ENCODE results near the gene CLDN5. TPM values are rescaled to one million over a fixed set of nuclear protein-coding genes. Genes with fewer than 3 reads are reported as not detected.

The CLDN5 gene
- total and polyA plus RNA-seq, 4 donors, result 4.0 to 69.2 (median 24.1) TPM

GRCh38 chr22:19498154-19498865 lies 25.9 kb downstream of the CLDN5 start:
- H3K4me1 ChIP-seq (ENCODE audit: control insufficient read depth in 1 of 2, insufficient read depth in 2 of 2, low read length in 2 of 2), result no peaks in the 10 kb centered on the region
- no peak for DNase-seq
- intact Hi-C loops (cut with DNase I), result no loop called here
- WGBS, 2 donors, result 92 to 96% methylated on average over 7 of the region's 7 CpGs
- H3K4me3 ChIP-seq (ENCODE audit: low read length in 2 of 2), result no peak overlapping the region
- no peak for ATAC-seq (ENCODE audit: low FRiP score)
- H3K36me3 ChIP-seq (ENCODE audit: control insufficient read depth in 1 of 2, insufficient read depth in 2 of 2, low read length in 1 of 2), result no peaks in the 10 kb centered on the region
- H3K27ac ChIP-seq (ENCODE audit: low read depth in 1 of 2, low read length in 2 of 2), result no peak overlapping the region
- no peaks in the 10 kb centered on the region for H3K9me3 ChIP-seq (ENCODE audit: control insufficient read depth, low read length)
- no peaks in the 10 kb centered on the region for H3K27me3 ChIP-seq (ENCODE audit: control insufficient read depth in 1 of 2, insufficient read depth in 2 of 2, low read length in 1 of 2)

- ATAC-seq (ENCODE audit: low FRiP score) (no peak), DNase-seq (no peak)
- WGBS, 2 donors, result 23 to 24% methylated on average over 3 of the region's 3 CpGs
- Histone ChIP-seq H3K4me1 (ENCODE audit: control insufficient read depth in 1 of 2, insufficient read depth in 2 of 2, low read length in 2 of 2) (no peaks in the 10 kb centered on the region), H3K27me3 (ENCODE audit: control insufficient read depth in 1 of 2, insufficient read depth in 2 of 2, low read length in 1 of 2) (no peaks in the 10 kb centered on the region), H3K36me3 (ENCODE audit: control insufficient read depth in 1 of 2, insufficient read depth in 2 of 2, low read length in 1 of 2) (no peaks in the 10 kb centered on the region), H3K27ac (ENCODE audit: low read depth in 1 of 2, low read length in 2 of 2) (no peak overlapping the region), H3K9me3 (ENCODE audit: control insufficient read depth, low read length) (no peaks in the 10 kb centered on the region), H3K4me3 (ENCODE audit: low read length in 2 of 2) (no peak overlapping the region)
- intact Hi-C loops (cut with DNase I), result no loop called here
These were observed 27.0 kb downstream of the CLDN5 start for GRCh38 chr22:19497245-19497644.

GRCh38 chr22:19496324-19496630 lies 27.9 kb downstream of the CLDN5 start:
- Histone ChIP-seq H3K9me3 (ENCODE audit: control insufficient read depth, low read length) (no peaks in the 10 kb centered on the region), H3K27ac (ENCODE audit: low read depth in 1 of 2, low read length in 2 of 2) (no peak overlapping the region), H3K36me3 (ENCODE audit: control insufficient read depth in 1 of 2, insufficient read depth in 2 of 2, low read length in 1 of 2) (no peaks in the 10 kb centered on the region), H3K4me1 (ENCODE audit: control insufficient read depth in 1 of 2, insufficient read depth in 2 of 2, low read length in 2 of 2) (no peaks in the 10 kb centered on the region), H3K4me3 (ENCODE audit: low read length in 2 of 2) (no peak overlapping the region), H3K27me3 (ENCODE audit: control insufficient read depth in 1 of 2, insufficient read depth in 2 of 2, low read length in 1 of 2) (no peaks in the 10 kb centered on the region)
- 94 to 95% methylated on average over 3 of the region's 3 CpGs for WGBS, 2 donors
- DNase-seq (no peak), ATAC-seq (ENCODE audit: low FRiP score) (no peak)
- intact Hi-C loops (cut with DNase I), result no loop called here

- intact Hi-C loops (cut with DNase I), result no loop called here
- Histone ChIP-seq H3K27me3 (ENCODE audit: control insufficient read depth in 1 of 2, insufficient read depth in 2 of 2, low read length in 1 of 2) (no peaks in the 10 kb centered on the region), H3K4me3 (ENCODE audit: low read length in 2 of 2) (no peak overlapping the region), H3K36me3 (ENCODE audit: control insufficient read depth in 1 of 2, insufficient read depth in 2 of 2, low read length in 1 of 2) (no peaks in the 10 kb centered on the region), H3K9me3 (ENCODE audit: control insufficient read depth, low read length) (no peaks in the 10 kb centered on the region), H3K4me1 (ENCODE audit: control insufficient read depth in 1 of 2, insufficient read depth in 2 of 2, low read length in 2 of 2) (no peaks in the 10 kb centered on the region), H3K27ac (ENCODE audit: low read depth in 1 of 2, low read length in 2 of 2) (no peak overlapping the region)
- ATAC-seq (ENCODE audit: low FRiP score), result no peak
- no peak for DNase-seq
- 79 to 80% methylated on average over 5 of the region's 5 CpGs for WGBS, 2 donors
These were observed 28.5 kb downstream of the CLDN5 start for GRCh38 chr22:19495562-19496323.

GRCh38 chr22:19494676-19495173 lies 29.5 kb downstream of the CLDN5 start:
- Histone ChIP-seq H3K27ac (ENCODE audit: low read depth in 1 of 2, low read length in 2 of 2) (no peak overlapping the region), H3K4me3 (ENCODE audit: low read length in 2 of 2) (no peak overlapping the region), H3K36me3 (ENCODE audit: control insufficient read depth in 1 of 2, insufficient read depth in 2 of 2, low read length in 1 of 2) (no peaks in the 10 kb centered on the region), H3K4me1 (ENCODE audit: control insufficient read depth in 1 of 2, insufficient read depth in 2 of 2, low read length in 2 of 2) (no peaks in the 10 kb centered on the region), H3K27me3 (ENCODE audit: control insufficient read depth in 1 of 2, insufficient read depth in 2 of 2, low read length in 1 of 2) (no peaks in the 10 kb centered on the region), H3K9me3 (ENCODE audit: control insufficient read depth, low read length) (no peaks in the 10 kb centered on the region)
- DNase-seq, result no peak
- ATAC-seq (ENCODE audit: low FRiP score), result no peak
- intact Hi-C loops (cut with DNase I), result no loop called here
- 95 to 96% methylated on average over 6 of the region's 6 CpGs for WGBS, 2 donors

- intact Hi-C loops (cut with DNase I), result no loop called here
- WGBS, 2 donors, result 94 to 97% methylated on average over 8 of the region's 8 CpGs
- Histone ChIP-seq H3K36me3 (ENCODE audit: control insufficient read depth in 1 of 2, insufficient read depth in 2 of 2, low read length in 1 of 2) (no peaks in the 10 kb centered on the region), H3K4me3 (ENCODE audit: low read length in 2 of 2) (no peak overlapping the region), H3K27me3 (ENCODE audit: control insufficient read depth in 1 of 2, insufficient read depth in 2 of 2, low read length in 1 of 2) (no peaks in the 10 kb centered on the region), H3K4me1 (ENCODE audit: control insufficient read depth in 1 of 2, insufficient read depth in 2 of 2, low read length in 2 of 2) (peaks cover 0 to 2% of the 10 kb centered on the region in 2 donors), H3K27ac (ENCODE audit: low read depth in 1 of 2, low read length in 2 of 2) (no peak overlapping the region), H3K9me3 (ENCODE audit: control insufficient read depth, low read length) (no peaks in the 10 kb centered on the region)
- ATAC-seq (ENCODE audit: low FRiP score), result no peak
- DNase-seq, result no peak
These were observed 30.1 kb downstream of the CLDN5 start for GRCh38 chr22:19494001-19494560.

- ATAC-seq (ENCODE audit: low FRiP score), result no peak
- no peak for DNase-seq
- intact Hi-C loops (cut with DNase I), result no loop called here
- Histone ChIP-seq H3K27ac (ENCODE audit: low read depth in 1 of 2, low read length in 2 of 2) (no peak overlapping the region), H3K9me3 (ENCODE audit: control insufficient read depth, low read length) (no peaks in the 10 kb centered on the region), H3K27me3 (ENCODE audit: control insufficient read depth in 1 of 2, insufficient read depth in 2 of 2, low read length in 1 of 2) (no peaks in the 10 kb centered on the region), H3K36me3 (ENCODE audit: control insufficient read depth in 1 of 2, insufficient read depth in 2 of 2, low read length in 1 of 2) (no peaks in the 10 kb centered on the region), H3K4me3 (ENCODE audit: low read length in 2 of 2) (no peak overlapping the region), H3K4me1 (ENCODE audit: control insufficient read depth in 1 of 2, insufficient read depth in 2 of 2, low read length in 2 of 2) (peaks cover 0 to 2% of the 10 kb centered on the region in 2 donors)
- 91 to 93% methylated on average over 6 of the region's 6 CpGs for WGBS, 2 donors
These were observed 31.6 kb downstream of the CLDN5 start for GRCh38 chr22:19492504-19493174.

- Histone ChIP-seq H3K4me1 (ENCODE audit: control insufficient read depth in 1 of 2, insufficient read depth in 2 of 2, low read length in 2 of 2) (peaks cover 0 to 2% of the 10 kb centered on the region in 2 donors), H3K27ac (ENCODE audit: low read depth in 1 of 2, low read length in 2 of 2) (no peak overlapping the region), H3K9me3 (ENCODE audit: control insufficient read depth, low read length) (no peaks in the 10 kb centered on the region), H3K4me3 (ENCODE audit: low read length in 2 of 2) (no peak overlapping the region), H3K36me3 (ENCODE audit: control insufficient read depth in 1 of 2, insufficient read depth in 2 of 2, low read length in 1 of 2) (no peaks in the 10 kb centered on the region), H3K27me3 (ENCODE audit: control insufficient read depth in 1 of 2, insufficient read depth in 2 of 2, low read length in 1 of 2) (no peaks in the 10 kb centered on the region)
- 91 to 96% methylated on average over 5 of the region's 5 CpGs for WGBS, 2 donors
- ATAC-seq (ENCODE audit: low FRiP score), result no peak
- intact Hi-C loops (cut with DNase I), result no loop called here
- no peak for DNase-seq
These were observed 33.5 kb downstream of the CLDN5 start for GRCh38 chr22:19490628-19491230.
